Neuronal stem cell (in vitro differentiated cells): ENCODE data around the gene KCNQ1.

ENCODE experiments used
- DNase-seq: peaks from one replicate; pipeline ENCODE4 v3.0.0-alpha.2; 2013; ENCODE audit warnings: low spot score
- H2AFZ ChIP-seq: one replicate; pipeline ENCODE4 v1.6.1; 2013; ENCODE audit warnings: mild to moderate bottlenecking, low read length, inconsistent platforms
- H2AK5ac ChIP-seq: 2 replicates; pipeline ENCODE4 v1.6.1; 2013; ENCODE audit warnings: low read depth, mild to moderate bottlenecking, inconsistent platforms, low read length, moderate library complexity, mixed read lengths
- H2BK120ac ChIP-seq: 2 replicates; pipeline ENCODE4 v1.6.1; 2013; ENCODE audit warnings: low read depth, mild to moderate bottlenecking, inconsistent platforms, low read length, moderate library complexity, mixed read lengths
- H2BK12ac ChIP-seq: one replicate; pipeline ENCODE4 v1.6.1; 2013; ENCODE audit warnings: low read length, inconsistent platforms
- H2BK15ac ChIP-seq: 2 replicates; pipeline ENCODE4 v1.6.1; 2013; ENCODE audit warnings: mild to moderate bottlenecking, low read length, inconsistent platforms, mixed read lengths
- H2BK5ac ChIP-seq: one replicate; pipeline ENCODE4 v1.6.1; 2013; ENCODE audit warnings: inconsistent platforms, mild to moderate bottlenecking, low read length, moderate library complexity
- H3K14ac ChIP-seq: one replicate; pipeline ENCODE4 v1.6.1; 2013; ENCODE audit warnings: low read length, inconsistent platforms
- H3K18ac ChIP-seq: 2 replicates; pipeline ENCODE4 v1.6.1; 2013; ENCODE audit warnings: low read length, inconsistent platforms
- H3K23ac ChIP-seq: 2 replicates; pipeline ENCODE4 v1.6.1; 2013; ENCODE audit warnings: low read depth, mild to moderate bottlenecking, mixed read lengths, low read length, inconsistent platforms; ENCODE audit not compliant: poor library complexity
- H3K27ac ChIP-seq: replicated peaks from 3 replicates; pipeline ENCODE4 v1.5.1; 2013; ENCODE audit warnings: low read length, inconsistent platforms
- H3K27me3 ChIP-seq, 3 experiments: 2 replicates each; pipeline ENCODE4 v1.6.1; 2013; ENCODE audit warnings: low read length in 3 of 3, mild to moderate bottlenecking in 2 of 3, inconsistent platforms in 1 of 3, low read depth in 1 of 3, mixed read lengths in 1 of 3, moderate library complexity in 1 of 3; ENCODE audit not compliant: control insufficient read depth in 3 of 3, insufficient read depth in 3 of 3
- H3K36me3 ChIP-seq, 2 donors: replicated peaks in 1 of 2; 2 replicates each; pipeline ENCODE4 v1.6.1; 2013; ENCODE audit warnings: low read length in 2 of 2; ENCODE audit not compliant: control insufficient read depth in 2 of 2, insufficient read depth in 2 of 2
- H3K4ac ChIP-seq: 2 replicates; pipeline ENCODE4 v1.6.1; 2013; ENCODE audit warnings: inconsistent platforms, mild to moderate bottlenecking, low read length, moderate library complexity
- H3K4me1 ChIP-seq, 2 donors: 1 replicate in 1 of 2; 2 replicates in 1 of 2; pipeline ENCODE4 v1.6.1; 2013; ENCODE audit warnings: low read length in 2 of 2, low read depth in 1 of 2; ENCODE audit not compliant: control insufficient read depth in 2 of 2, insufficient read depth in 1 of 2
- H3K4me2 ChIP-seq: one replicate; pipeline ENCODE4 v1.6.1; 2013; ENCODE audit warnings: mild to moderate bottlenecking, low read length, inconsistent platforms; ENCODE audit not compliant: insufficient read depth, poor library complexity, severe bottlenecking
- H3K4me3 ChIP-seq, 2 donors: 2 replicates each; pipeline ENCODE4 v1.5.1; 2013; ENCODE audit warnings: low read length in 2 of 2, mild to moderate bottlenecking in 2 of 2, inconsistent platforms in 1 of 2, moderate library complexity in 1 of 2
- H3K79me1 ChIP-seq: one replicate; pipeline ENCODE4 v1.6.1; 2013; ENCODE audit warnings: low read depth, mild to moderate bottlenecking, inconsistent platforms, low read length, moderate library complexity
- H3K9ac ChIP-seq: one replicate; pipeline ENCODE4 v1.6.1; 2013; ENCODE audit warnings: mild to moderate bottlenecking, low read depth, low read length, inconsistent platforms; ENCODE audit not compliant: poor library complexity
- H3K9me3 ChIP-seq, 2 donors: replicated peaks in 1 of 2; 2 replicates each; pipeline versions ENCODE3 to v1.6.1; 2013; ENCODE audit warnings: low read length in 2 of 2, mild to moderate bottlenecking in 2 of 2, inconsistent platforms in 1 of 2, low read depth in 1 of 2, mixed read lengths in 1 of 2, moderate library complexity in 1 of 2; ENCODE audit not compliant: control insufficient read depth in 2 of 2, insufficient read depth in 1 of 2
- H4K8ac ChIP-seq: one replicate; pipeline ENCODE4 v1.6.1; 2013; ENCODE audit warnings: low read depth, mild to moderate bottlenecking, inconsistent platforms, low read length, moderate library complexity
- H4K91ac ChIP-seq: one replicate; pipeline ENCODE4 v1.6.1; 2013; ENCODE audit warnings: low read length, low read depth, mild to moderate bottlenecking, inconsistent platforms; ENCODE audit not compliant: poor library complexity
- WGBS, 2 donors: extraction: QIAGEN DNeasy Blood & Tissue Kit; methylation state at CpG; one replicate each; pipeline ENCODE4 v1.1.7; 2013; ENCODE audit warnings: missing lambda C conversion rate in 2 of 2, mixed read lengths in 1 of 2; ENCODE audit not compliant: insufficient read length in 2 of 2, insufficient replicate concordance in 1 of 2; ENCODE audit errors: extremely low coverage in 2 of 2; 5-methylcytosine and 5-hydroxymethylcytosine counted together

KCNQ1 gene

GRCh38 chr11:2846470-2846869, 401.7 kb downstream of the KCNQ1 start:
- H2AK5ac ChIP-seq, result peak overlapping the region; percentile 94

GRCh38 chr11:2847561-2847960, 402.8 kb downstream of the KCNQ1 start:
- peaks cover 5% of the 10 kb centered on the region for H3K79me1 ChIP-seq
- peak overlapping the region; percentile 78 for H3K9ac ChIP-seq
- no peak overlapping the region for H4K91ac ChIP-seq
- H3K36me3 ChIP-seq, result no peaks in the 10 kb centered on the region
- H3K27me3 ChIP-seq, result peaks cover 0 to 28% (median 0%) of the 10 kb centered on the region in 3 experiments
- no peak overlapping the region for H3K27ac ChIP-seq
- peak overlapping the region; percentile 82 for H2BK120ac ChIP-seq
- DNase-seq, result no peak
- no peaks in the 10 kb centered on the region for H3K9me3 ChIP-seq
- peaks cover 28 to 37% of the 10 kb centered on the region in 2 donors for H3K4me1 ChIP-seq
- H3K23ac ChIP-seq, result peak overlapping the region; percentile 65
- peak overlapping the region; percentile 89 for H3K14ac ChIP-seq
- peak overlapping the region; percentile 94 for H2BK12ac ChIP-seq
- H2AK5ac ChIP-seq, result peak overlapping the region; percentile 94
- WGBS, 2 donors, result no CpG with 5 or more reads among the region's 21 CpGs
- peak overlapping the region; percentile 89 for H3K18ac ChIP-seq
- no peak overlapping the region for H2AFZ ChIP-seq
- H3K4me2 ChIP-seq, result no peak overlapping the region
- no peak overlapping the region for H3K4me3 ChIP-seq
- peak overlapping the region; percentile 66 for H3K4ac ChIP-seq
- H2BK15ac ChIP-seq, result peak overlapping the region; percentile 94
- H2BK5ac ChIP-seq, result peak overlapping the region; percentile 90
- H4K8ac ChIP-seq, result peak overlapping the region; percentile 82

More at GRCh38 chr11:2846470-2846869, 401.7 kb downstream of the KCNQ1 start:
- WGBS, 2 donors, result no CpG with 5 or more reads among the region's 11 CpGs
- Histone ChIP-seq H3K4me3 (no peak overlapping the region), H2BK120ac (no peak overlapping the region), H3K9me3 (no peaks in the 10 kb centered on the region), H3K14ac (peak overlapping the region; percentile 67), H3K4ac (peak overlapping the region; percentile 69), H3K4me2 (no peak overlapping the region), H2BK15ac (peak overlapping the region; percentile 74), H2BK5ac (no peak overlapping the region), H3K27ac (no peak overlapping the region), H2BK12ac (peak overlapping the region; percentile 81), H3K9ac (no peak overlapping the region), H3K23ac (peak overlapping the region; percentile 94), H3K36me3 (no peaks in the 10 kb centered on the region), H4K91ac (peak overlapping the region; percentile 80), H3K4me1 (peaks cover 25 to 34% of the 10 kb centered on the region in 2 donors), H2AFZ (no peak overlapping the region), H4K8ac (peak overlapping the region; percentile 68), H3K18ac (peak overlapping the region; percentile 94), H3K79me1 (peaks cover 5% of the 10 kb centered on the region), H3K27me3 (peaks cover 0 to 38% (median 2%) of the 10 kb centered on the region in 3 experiments)
- DNase-seq, result no peak

- H2BK5ac ChIP-seq, result peak overlapping the region; percentile 90
- no peaks in the 10 kb centered on the region for H3K36me3 ChIP-seq
- H2AFZ ChIP-seq, result no peak overlapping the region
- peak overlapping the region; percentile 31 for H3K23ac ChIP-seq
- peaks cover 5% of the 10 kb centered on the region for H3K79me1 ChIP-seq
- H2AK5ac ChIP-seq, result peak overlapping the region; percentile 100
- H2BK15ac ChIP-seq, result no peak overlapping the region
- no peaks in the 10 kb centered on the region for H3K9me3 ChIP-seq
- DNase-seq, result no peak
- H3K18ac ChIP-seq, result peak overlapping the region; percentile 89
- no peak overlapping the region for H3K4me2 ChIP-seq
- H2BK120ac ChIP-seq, result no peak overlapping the region
- H2BK12ac ChIP-seq, result peak overlapping the region; percentile 68
- H3K14ac ChIP-seq, result no peak overlapping the region
- peak overlapping the region; percentile 92 for H4K91ac ChIP-seq
- WGBS, 2 donors, result no CpG with 5 or more reads among the region's 9 CpGs
- no peak overlapping the region for H3K4ac ChIP-seq
- peak overlapping the region; percentile 0 for H3K9ac ChIP-seq
- H3K27ac ChIP-seq, result no peak overlapping the region
- no peak overlapping the region for H4K8ac ChIP-seq
- peaks cover 26 to 34% of the 10 kb centered on the region in 2 donors for H3K4me1 ChIP-seq
- H3K4me3 ChIP-seq, result no peak overlapping the region
- H3K27me3 ChIP-seq, result peaks cover 0 to 23% (median 0%) of the 10 kb centered on the region in 3 experiments
Observed at GRCh38 chr11:2848497-2848896, 403.7 kb downstream of the KCNQ1 start.

GRCh38 chr11:2849994-2850770, 405.4 kb downstream of the KCNQ1 start:
- Histone ChIP-seq H2BK5ac (peak overlapping the region; percentile 16), H3K14ac (peak overlapping the region; percentile 84), H3K36me3 (peaks cover 0 to 1% of the 10 kb centered on the region in 2 donors), H2AK5ac (peak overlapping the region; percentile 100), H3K27ac (no peak overlapping the region), H3K9me3 (no peaks in the 10 kb centered on the region), H3K4me3 (no peak overlapping the region), H3K4ac (peak overlapping the region; percentile 78), H3K4me1 (peaks cover 26 to 34% of the 10 kb centered on the region in 2 donors), H4K91ac (peak overlapping the region; percentile 100), H3K9ac (no peak overlapping the region), H2BK120ac (peak overlapping the region; percentile 82), H3K23ac (peak overlapping the region; percentile 20), H4K8ac (peak overlapping the region; percentile 72), H2BK12ac (peak overlapping the region; percentile 100), H3K79me1 (peaks cover 5% of the 10 kb centered on the region), H3K18ac (peak overlapping the region; percentile 99), H3K4me2 (peak overlapping the region; percentile 25), H2AFZ (peak overlapping the region; percentile 81), H3K27me3 (peaks cover 0 to 23% (median 0%) of the 10 kb centered on the region in 3 experiments), H2BK15ac (peak overlapping the region; percentile 47)
- peak; percentile 57 for DNase-seq
- no CpG with 5 or more reads among the region's 53 CpGs for WGBS, 2 donors
